Measurements from ENCODE around the gene LENG1.
"Not testable (repeated sequence)": the region's sequence is repeated elsewhere in the genome, so short reads cannot be mapped to it uniquely, and the experiment has no call there.

LENG1 gene

DNA sequence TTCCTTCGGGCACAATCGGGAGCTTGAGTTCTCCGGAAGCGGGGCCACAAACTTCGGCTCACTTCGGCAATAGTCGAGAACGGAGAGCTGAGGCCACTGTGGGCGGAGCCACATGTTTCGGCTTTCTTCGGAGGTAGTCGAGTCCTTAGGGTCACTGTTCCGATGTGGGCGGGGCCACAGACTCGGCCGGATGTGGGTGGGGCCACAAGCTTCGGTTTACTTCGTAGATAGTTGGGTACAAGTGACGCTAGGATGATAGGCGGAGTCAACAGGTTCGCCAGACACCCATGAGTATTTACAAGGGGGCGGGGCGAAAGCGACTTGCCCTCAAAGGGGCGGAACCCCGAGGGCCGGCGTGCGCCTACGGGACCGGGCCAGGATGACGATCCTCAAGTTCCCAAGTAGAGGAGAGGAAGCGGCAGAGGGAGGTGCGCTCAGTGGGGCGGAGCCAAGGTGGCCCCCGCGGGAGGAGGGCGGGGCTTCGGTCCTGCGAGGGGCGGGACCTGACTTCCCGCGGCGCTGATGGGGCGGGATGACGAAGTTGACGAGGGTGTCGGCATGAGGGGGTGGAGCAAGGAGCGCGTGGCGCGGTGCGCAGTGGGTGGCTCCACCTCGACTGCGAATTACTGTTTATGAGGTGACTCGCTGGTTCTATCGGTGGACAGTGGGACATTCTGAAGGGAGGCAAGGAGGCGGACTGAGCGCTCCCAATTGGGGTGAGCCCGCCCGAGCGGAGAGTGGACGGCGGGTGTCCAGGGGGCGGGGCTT is 30.4 kb upstream of the LENG1 start:
- DNase-seq (ENCODE audit: low read depth) = peak; percentile 100

DNA sequence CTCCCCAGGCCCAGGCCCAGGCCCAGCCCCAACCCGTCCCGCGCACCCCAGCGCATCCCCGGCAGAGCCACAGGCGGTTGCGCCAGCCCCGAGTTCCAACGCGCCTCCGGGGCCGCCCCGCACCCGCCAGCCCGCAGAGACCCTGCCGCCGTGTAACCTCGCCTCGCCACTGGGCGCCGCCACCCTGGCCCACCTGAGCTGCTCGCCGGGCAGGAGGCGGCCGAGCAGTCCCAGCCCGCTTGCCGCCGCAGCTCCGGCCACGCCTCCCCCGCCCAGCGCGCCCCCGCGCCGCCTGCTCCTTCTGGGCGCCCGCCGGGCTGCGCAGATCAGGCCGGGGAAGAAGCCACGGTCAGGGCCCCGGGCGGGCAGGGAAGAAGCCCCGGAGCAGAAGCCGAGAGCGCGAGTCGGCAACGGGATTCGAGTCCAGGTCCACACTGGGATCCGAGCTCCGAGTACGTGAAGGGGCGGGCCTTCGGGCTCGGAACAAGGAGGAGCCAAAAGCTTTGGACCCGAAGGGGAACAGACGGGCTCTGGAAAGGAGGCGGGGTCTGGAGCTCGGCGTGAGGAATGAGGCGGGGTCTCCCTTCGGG is 29.7 kb upstream of the LENG1 start, which contains the start of gene MBOAT7:
MBOAT7 (minus strand) TSS at position 436 of the 590 bp plus-strand sequence. CDS start 1,072 bp downstream, outside the sequence.
- DNase-seq (ENCODE audit: low read depth) = no peak

DNA sequence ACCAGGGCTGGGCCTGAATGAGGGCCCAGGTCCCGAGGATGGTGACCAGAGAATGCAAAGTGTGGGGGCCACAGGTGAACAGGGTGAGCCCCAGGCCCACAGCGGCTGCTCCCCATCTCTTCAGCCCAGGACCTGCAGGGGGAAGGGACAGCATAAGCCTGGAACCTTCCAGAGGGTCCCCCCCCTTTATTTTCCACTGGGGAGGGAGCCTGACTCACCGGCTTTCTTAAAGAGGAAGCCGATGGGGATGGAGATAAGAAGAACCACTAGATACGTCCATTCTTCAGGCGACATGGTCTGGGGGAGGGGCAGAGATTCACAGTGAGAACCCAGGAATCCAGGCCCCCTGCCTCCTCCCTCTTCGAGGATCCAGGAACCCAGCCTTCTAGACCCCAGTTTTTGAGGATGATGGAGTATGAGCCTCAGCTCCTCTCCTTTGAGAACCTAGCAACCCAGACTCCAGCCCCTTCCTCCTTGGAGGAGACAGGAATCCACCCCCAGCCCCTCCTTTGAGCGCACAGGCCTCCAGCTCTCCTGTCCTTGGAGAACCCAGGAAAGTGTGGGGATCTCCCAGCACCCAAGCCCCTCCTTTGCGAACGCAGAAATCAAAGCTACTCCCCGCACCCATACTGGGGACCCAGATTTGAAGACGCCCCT is 28.8 kb upstream of the LENG1 start:
- peak; percentile 66 for DNase-seq (ENCODE audit: low read depth)

DNA sequence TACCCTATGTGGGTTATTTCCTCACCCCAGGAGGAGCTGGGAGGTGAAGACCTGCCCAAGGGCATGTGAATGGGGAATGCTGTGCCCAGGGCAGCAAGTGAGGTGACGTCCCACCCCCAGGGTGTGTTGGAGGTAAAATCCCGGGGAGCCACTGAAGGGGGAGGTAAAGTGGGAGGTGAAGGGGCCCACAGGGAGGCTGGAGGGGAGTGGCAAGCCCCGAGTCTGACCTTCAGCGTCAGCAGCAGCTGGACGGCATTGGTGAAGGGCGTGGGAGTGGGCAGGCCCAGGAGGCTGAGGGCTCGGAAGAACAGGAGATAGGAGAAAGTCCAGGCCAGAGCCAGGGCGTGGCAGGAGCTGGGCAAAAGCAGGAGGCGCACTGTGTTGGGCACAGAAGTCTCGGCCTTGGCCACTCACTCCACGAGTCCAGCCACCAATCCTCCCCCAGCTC is 27.4 kb upstream of the LENG1 start:
- no peak for DNase-seq (ENCODE audit: low read depth)

DNA sequence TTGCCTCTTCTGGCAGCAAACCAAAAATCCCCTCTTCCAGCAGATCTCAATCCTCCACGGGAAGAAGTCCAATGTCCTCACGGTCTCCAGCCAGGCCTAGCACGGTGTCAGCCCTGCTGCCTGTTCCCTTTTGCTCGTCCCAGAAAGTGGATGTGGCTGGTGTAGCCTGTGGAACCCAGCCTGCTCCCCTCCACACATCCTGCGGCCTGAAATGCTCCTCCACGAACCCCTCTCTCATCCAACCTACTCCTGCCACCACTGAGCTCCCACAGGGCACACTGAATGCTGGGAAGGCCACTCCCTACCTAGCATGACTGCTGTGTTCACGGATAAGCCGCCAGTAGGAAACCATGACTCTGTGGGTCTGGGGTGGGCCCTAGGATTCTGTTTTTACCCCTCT is 26.8 kb upstream of the LENG1 start:
- no peak for DNase-seq (ENCODE audit: low read depth)

DNA sequence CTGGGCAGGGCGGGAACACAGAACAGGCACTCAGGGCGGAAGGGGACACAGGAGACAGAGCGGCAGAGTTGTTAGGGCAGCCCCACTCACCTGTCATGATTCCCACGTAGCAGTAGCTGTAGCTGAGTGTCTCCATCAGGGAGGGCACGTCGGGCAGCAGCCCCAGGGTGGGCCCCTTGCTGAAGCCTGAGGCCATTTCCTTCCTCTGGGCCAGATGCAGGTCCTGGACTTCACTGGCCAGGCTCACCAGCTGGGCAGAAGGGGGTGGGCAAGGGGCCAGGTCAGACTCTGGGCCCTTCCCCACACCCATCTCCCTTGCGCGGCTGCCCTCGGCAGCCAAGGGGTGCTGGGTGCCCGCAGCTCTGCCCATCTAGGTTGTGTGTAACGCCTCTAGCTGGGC is 23.9 kb upstream of the LENG1 start:
- DNase-seq (ENCODE audit: low read depth) = no peak

DNA sequence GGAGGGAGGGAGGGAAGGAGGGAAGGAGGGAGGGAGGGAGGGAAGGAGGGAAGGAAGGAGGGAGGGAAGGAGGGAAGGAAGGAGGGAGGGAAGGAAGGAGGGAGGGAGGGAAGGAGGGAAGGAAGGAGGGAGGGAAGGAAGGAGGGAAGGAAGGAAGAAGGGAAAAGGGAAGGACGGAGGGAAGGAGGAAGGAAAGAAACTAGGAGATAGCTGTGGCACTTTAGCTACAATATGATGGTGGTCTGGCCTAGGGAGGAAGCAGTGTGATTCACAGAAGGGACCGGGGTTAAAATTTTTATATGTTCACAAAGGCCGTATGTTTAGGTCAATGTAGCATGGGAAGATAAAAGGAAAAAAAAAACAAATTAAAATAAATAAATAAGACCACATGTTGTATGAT is 22.4 kb upstream of the LENG1 start:
- DNase-seq (ENCODE audit: low read depth) = not testable (repeated sequence)

DNA sequence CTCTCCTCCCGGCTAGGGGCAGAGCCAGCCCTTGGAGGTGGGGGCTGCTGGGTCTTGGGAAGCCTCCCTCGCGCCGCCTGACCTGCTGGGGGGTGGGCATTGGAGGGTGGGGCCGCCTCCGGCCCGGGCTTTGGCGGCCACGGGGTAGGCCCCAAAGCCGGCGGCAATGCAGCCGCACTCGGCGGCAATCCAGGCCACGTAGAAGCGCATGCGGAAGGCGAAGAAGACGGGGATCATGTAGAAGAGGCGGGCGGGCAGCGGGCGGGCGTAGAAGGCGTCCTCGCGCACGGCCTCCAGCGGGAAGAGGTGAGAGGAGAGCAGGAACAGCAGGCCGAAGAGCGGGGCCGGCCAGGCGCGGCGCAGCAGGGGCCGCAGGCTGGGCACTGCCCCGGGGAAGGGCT is 21.2 kb upstream of the LENG1 start:
- DNase-seq (ENCODE audit: low read depth) = no peak

DNA sequence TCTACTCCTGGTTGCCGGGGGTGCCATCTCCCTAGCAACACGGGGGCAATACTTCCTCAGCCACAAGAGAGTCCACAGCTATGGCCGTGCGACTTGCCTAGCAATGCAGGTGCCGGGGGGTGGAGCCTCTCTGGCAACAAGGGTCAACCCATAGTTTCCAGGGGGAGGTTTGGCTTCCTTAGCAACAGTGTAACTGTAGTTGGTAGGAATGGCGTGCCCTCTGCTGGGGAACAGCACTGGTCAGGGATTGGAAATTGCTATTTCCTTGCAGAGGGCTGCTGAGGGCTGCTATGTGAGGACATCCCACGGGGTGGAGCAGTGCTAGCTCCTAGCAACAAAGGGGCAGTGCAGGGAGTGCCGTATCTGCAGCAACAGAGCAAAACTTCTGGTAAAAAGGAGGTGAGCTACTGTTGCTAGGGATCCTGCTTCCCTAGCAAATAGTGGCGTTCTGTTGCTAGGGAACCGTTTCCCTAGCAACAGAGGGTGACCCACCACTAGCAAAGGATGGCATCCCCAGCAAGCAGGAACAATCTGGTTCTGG is 20.5 kb upstream of the LENG1 start:
- no peak for DNase-seq (ENCODE audit: low read depth)

DNA sequence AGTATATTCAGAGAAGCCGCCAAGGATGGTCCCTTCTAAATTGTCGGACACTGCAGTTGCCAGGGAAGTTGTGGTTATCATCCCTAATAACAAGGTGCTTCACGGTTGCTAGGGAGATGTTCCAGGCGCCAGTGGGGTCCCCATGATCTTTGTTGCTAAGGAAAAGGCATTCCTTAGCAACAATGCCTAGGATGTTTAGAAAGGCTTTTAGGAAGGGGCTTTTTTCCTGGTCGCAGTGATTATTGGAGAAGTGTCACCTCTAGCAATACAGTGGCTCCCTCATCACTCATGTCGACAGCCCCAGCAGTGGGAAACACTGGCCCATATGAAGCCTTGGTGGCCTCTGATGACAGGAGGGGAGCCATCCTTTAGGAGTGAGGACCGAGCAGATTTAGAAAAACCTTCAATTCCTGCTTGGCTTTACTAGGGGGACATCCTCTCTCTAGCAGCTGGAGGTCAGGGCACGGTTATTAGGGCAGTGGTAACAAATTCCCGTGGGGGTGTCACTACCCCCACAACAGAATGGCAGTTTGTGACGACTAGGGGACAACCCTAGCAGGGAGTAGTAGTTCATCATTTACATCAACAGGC is 19.8 kb upstream of the LENG1 start:
- DNase-seq (ENCODE audit: low read depth) = no peak

DNA sequence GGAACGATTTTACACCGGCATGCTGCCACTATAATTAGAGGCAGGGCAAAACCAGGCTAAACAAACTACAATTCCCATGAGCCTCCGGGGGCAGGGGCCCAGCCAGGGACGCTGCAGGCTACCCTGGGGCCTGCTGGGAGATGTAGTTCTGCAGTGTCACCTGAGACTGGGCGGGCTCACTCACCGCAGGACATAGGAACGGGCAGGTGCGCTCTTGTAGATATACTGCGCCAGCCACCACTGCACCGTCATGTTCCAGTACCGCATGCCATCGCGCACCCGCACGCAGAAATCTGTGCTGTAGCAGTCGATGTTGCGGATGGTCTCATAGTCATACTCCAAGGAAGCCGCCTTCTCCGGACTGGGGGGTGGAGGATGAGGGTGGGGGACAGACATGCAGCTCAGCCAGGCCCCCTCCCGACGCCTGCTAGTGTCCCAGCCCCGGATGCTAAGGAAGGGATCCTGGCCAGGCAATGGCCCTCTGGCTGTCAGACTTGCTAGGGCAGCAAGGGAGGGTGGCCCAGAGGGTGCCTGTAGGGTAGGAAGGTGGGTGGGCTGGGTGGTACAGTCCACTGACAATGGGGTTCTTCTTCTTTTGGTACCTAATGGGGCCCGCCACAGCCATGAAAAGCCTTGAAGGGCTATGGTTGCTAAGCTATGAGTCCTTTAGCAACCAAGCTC is 19.2 kb upstream of the LENG1 start:
- DNase-seq (ENCODE audit: low read depth) = no peak

DNA sequence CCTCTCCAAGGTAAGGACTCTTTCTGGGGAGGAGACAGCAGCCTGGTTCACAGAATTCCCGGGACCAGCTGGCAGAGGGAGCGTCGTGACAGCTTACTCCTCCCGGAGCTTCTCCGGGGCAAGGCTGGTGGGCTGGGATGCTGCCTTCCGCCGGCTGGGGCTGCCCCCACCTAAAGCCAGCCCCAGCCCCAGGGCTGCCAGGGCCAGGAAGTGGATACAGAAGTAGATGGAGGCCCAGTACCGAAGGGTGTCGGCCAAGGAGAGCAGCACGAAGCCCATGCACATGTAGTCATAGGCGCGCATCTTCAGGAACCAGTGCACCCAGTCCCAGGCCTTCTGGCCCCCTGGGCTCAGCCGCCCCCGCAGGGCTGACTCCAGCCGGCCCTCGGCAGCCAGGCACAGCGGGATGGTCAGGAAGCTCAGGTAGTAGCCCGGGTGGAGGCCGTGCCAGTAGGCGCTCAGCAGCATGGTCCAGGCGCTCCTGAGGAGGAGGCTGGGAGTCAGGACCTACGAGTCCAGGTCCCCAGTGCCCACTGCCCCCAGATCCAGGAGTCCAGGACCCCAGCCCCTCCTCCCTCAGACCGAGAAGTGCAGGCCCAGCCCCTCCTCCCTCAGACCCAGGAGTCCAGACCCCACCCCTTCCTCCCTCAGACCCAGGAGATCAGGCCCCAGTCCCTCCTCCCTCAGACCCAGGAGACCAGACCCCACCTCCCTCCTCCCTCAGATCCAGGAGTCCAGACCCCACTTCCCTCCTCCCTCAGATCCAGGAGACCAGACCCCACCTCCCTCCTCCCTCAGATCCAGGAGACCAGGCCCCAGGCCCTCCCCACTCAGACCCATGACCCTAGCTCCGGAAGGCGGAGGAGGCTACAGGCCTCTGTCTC is 14.7 kb upstream of the LENG1 start:
- DNase-seq (ENCODE audit: low read depth) = no peak

DNA sequence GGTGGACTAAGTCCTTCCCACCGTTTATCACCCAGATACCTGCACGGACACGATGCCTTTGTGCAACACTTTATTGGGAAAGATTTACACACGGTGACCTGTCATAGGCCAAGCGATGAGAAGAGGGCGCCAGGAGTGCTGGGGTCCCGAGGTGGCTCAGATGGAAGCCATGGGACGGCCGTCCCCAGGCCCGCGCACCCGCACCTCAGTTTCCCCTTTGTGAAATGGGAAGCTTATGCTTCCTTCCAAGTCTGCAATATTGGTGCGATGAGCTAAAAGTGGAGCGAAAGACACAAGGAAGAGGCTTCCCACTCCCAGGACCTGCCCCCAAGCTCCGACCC is 13.8 kb upstream of the LENG1 start:
- DNase-seq (ENCODE audit: low read depth) = no peak

DNA sequence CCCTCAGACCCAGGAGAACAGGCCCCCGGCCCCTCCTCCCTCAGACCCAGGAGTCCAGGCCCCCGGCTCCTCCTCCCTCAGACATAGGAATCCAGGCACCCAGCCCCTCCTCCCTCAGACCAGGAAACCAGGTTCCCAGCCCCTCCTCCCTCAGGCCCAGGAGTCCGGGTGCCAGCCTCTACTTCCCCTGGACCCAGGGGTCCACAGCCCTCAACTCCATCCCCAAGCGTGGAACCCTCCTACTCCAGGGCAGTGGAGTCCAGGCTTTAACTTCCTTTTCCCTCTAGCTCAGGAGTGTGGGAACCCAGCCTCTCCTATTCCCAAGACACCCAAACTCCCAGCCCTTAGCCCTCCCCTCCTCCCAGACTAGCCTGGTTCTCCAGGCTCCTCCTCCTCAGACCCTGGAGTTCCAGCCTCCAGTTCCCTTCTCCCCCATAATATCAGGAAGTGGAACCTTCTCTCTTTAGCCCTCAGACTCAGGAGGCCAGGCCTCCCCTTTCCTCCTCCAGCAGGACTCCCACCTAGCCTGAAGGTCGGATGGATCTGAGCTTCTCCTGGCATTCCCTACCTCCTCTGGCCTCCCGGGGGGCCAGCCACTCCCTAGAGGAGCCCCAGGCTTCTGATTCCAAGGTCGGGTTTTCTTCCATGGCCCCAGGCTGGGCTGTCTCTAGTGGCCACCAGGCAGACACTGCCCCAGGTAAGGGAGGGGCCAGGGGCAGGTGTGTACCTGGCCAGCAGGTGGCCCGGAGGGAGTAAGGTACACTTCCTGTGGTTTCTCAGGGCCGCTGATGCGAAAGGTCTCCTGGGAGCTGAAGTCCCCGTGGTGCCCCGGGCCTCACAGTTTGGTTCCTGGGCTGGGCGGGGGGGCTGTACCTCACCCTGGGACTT is 13.2 kb upstream of the LENG1 start, which contains the start of gene TMC4:
TMC4 (minus strand) TSS at position 690 of the 888 bp plus-strand sequence; CDS start at position 647, 43 bp downstream.
- no peak for DNase-seq (ENCODE audit: low read depth)

DNA sequence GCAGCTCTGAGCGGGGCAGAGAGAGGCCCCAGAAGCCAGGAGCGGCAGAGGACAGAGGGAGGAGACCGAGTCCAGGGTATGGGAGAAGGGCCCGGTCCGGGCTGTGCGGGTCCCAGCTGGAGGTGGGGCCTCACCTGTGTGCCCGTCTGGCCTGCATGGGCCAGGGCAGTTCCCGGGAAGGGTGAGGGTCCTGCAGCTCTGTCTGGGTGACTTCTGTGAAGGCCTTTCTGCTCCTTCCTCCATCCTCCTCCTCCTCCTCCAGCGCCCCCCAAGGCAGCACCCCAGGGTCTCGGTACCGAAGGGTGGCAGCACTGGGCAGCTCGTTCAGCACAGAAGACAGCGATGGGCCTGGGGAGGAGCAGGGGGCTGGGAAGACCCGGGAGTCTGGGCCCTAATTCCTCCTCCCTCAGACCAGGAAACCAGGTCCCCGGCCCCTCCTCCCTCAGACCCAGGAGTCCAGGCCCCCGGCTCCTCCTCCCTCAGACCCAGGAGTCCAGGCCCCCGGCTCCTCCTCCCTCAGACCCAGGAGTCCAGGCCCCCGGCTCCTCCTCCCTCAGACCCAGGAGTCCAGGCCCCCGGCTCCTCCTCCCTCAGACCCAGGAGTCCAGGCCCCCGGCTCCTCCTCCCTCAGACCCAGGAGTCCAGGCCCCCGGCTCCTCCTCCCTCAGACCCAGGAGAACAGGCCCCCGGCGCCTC is 12.4 kb upstream of the LENG1 start:
- not testable (repeated sequence) for DNase-seq (ENCODE audit: low read depth)

DNA sequence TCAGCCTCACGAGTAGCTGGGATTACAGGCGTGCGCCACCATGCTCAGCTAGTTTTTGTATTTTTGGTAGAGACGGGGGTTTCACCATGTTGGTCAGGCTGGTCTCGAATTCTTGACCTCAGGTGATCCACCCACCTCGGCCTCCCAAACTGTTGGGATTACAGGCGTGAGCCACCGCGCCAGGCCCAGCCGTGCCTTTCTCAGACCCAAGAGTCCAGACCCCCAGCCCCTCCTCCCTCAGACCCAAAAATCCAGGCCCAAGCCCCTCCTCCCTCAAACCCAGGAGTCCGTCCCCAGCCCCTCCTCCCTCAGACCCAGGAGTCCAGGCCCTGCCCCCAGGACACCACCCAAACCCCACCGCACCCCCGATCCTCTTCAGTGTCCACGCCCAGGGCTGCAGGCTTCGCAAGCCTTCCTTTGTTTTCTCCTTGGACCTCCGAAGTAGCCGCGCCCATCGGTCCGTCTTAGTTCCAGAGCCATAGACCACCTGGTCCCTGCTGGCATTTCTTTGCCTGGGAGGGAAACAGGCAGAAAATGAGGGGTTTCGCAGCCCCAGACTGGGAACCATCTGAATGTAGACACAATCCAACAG is 9.7 kb upstream of the LENG1 start:
- DNase-seq (ENCODE audit: low read depth) = no peak

DNA sequence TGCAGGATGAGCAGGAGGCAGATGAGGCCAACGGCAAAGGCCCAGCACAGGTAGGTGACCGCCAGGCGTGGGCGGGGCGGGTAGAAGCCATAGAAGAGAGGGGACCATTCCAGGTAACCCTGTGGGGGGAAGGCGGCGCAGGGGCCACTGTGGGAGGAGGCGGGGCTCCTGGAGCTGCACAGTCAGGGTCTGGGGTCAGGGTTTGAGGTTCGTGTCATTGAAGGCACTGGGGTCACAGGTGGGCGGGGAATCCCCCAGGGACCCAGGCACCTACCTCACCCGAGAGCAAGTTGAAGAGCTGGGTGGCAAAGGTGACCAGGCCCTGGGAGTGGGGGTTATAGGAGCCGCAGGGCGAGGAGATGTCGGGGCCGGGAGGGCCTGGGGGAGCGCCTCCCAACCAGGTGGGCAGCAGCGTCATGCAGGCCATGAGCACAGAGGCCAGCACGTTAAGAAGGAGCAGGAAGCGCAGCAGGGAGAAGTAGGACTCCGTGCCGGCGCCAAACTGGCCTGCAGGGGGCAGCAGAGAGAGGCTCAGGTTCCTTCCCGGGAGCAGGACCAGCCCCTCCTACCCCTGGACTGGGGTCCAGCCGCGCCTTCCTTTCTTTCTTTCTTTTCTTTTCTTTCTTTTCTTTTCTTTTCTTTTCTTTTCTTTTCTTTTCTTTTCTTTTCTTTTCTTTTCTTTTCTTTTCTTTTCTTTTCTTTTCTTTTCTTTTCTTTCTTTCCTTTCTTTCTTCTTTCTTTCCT is 8.8 kb upstream of the LENG1 start:
- peak; percentile 81 for DNase-seq (ENCODE audit: low read depth)

DNA sequence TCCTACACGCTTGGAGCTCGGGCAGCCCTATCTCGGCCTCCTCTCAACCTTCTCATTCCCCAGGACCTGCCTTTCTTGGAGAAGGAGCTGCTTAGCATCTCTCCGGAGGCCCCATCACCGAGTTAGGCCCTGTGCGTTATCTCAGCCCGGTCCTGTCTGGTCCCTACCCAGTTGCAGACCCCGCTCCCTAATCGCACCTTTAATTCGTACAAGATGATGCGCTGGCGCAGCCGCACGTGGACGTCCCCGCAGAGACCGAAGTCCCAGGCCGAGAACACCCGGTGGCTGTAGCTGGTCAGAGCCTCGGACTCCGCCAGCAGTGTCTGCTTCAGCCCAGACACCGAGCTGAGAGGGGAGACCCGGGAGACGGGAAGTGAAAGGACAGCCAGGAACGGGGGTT is 5.7 kb upstream of the LENG1 start:
- no peak for DNase-seq (ENCODE audit: low read depth)
